HepG2 (cell line): ENCODE results near the gene SKI. TPM values are rescaled to one million over a fixed set of nuclear protein-coding genes. Genes with fewer than 3 reads are reported as not detected.

Experiments
- ATAC-seq: fragments of 200-7000 bp; cut with Tn5 transposase; 3 replicates; pipeline ENCODE4 v1.9.1; 2020; ENCODE audit warnings: mild to moderate bottlenecking, moderate library complexity
- BruUV-seq: library from RNA; stranded (reverse); fragments of 400-500 nt; replicated peaks from 2 replicates; lab custom pipeline; 2021; lab: Mats Ljungman, UMichigan
- CTCF ChIA-PET: fragments of 300-600 bp; formaldehyde crosslinking; extraction: SDS; loops from one replicate; lab custom pipeline; 2021; ENCODE audit warnings: low total read pairs, inconsistent platforms, low intra/inter-chr PET ratio; lab: Yijun Ruan, JAX
- POLR2A ChIA-PET: fragments of 350-600 bp; sonication (Branson Sonifier 250); formaldehyde crosslinking; loops from one replicate; lab custom pipeline; 2020; ENCODE audit warnings: antibody characterized with exemption, inconsistent platforms; lab: Yijun Ruan, JAX
- DNase-seq: peaks from one replicate; pipeline ENCODE4 v3.0.0-alpha.2; 2015; ENCODE audit warnings: low spot score
- FAIRE-seq: peaks from 3 replicates; lab custom pipeline; 2011; peaks lifted over from hg19 to GRCh38; lab: Jason Lieb, UNC
- H2AFZ ChIP-seq: one replicate; pipeline ENCODE4 v1.6.1; 2011; ENCODE audit warnings: low read length, inconsistent platforms
- H3K27ac ChIP-seq: fragments of 300-600 bp; 3 replicates; pipeline ENCODE4 v1.8.0; 2011; ENCODE audit warnings: mixed run types, mild to moderate bottlenecking, mixed read lengths, low read length, inconsistent platforms; ENCODE audit not compliant: insufficient read depth; ENCODE audit errors: extremely low read length
- H3K27me3 ChIP-seq, 2 experiments: fragments of 200-600 bp in 1 of 2; 2 replicates in 1 of 2; 3 replicates in 1 of 2; pipeline versions ENCODE4 v1.6.0 to v1.8.0; 2011; ENCODE audit warnings: low read length in 2 of 2, mild to moderate bottlenecking in 2 of 2, moderate library complexity in 2 of 2, inconsistent platforms in 1 of 2; ENCODE audit not compliant: insufficient read depth in 2 of 2, control insufficient read depth in 1 of 2
- H3K36me3 ChIP-seq, 2 experiments: fragments of 200-600 bp in 1 of 2; replicated peaks in 1 of 2; 2 replicates in 1 of 2; 3 replicates in 1 of 2; pipeline versions ENCODE4 v1.5.1 to v1.8.0; 2011; ENCODE audit warnings: low read length in 2 of 2, inconsistent platforms in 1 of 2; ENCODE audit not compliant: insufficient read depth in 2 of 2, control insufficient read depth in 1 of 2
- H3K4me1 ChIP-seq: 2 replicates; pipeline ENCODE4 v1.5.1; 2012; ENCODE audit warnings: low read length, inconsistent platforms; ENCODE audit not compliant: insufficient read depth
- H3K4me2 ChIP-seq: 2 replicates; pipeline ENCODE4 v1.6.0; 2011; ENCODE audit warnings: low read depth, low read length, inconsistent platforms
- H3K4me3 ChIP-seq, 3 experiments: fragments of 200-600 bp in 1 of 3; sonication (generic), shearing (Covaris generic) in 1 of 3; replicated peaks in 1 of 3; 2 replicates each; pipeline ENCODE4 v1.5.1; 2011 to 2016; ENCODE audit warnings: low read length in 3 of 3, inconsistent platforms in 2 of 3, low read depth in 2 of 3, mild to moderate bottlenecking in 2 of 3, control low read depth in 1 of 3, mixed read lengths in 1 of 3; ENCODE audit not compliant: insufficient read depth in 1 of 3
- H3K79me2 ChIP-seq: one replicate; pipeline ENCODE4 v1.6.1; 2011; ENCODE audit warnings: low read length, inconsistent platforms; ENCODE audit not compliant: insufficient read depth
- H3K9ac ChIP-seq: 2 replicates; pipeline ENCODE4 v1.6.0; 2011; ENCODE audit warnings: mild to moderate bottlenecking, low read depth, low read length, inconsistent platforms; ENCODE audit not compliant: insufficient read depth
- H3K9me3 ChIP-seq: 2 replicates; pipeline ENCODE4 v1.5.1; 2012; ENCODE audit warnings: mild to moderate bottlenecking, low read length
- H4K20me1 ChIP-seq: 2 replicates; pipeline ENCODE4 v1.6.0; 2011; ENCODE audit warnings: inconsistent platforms, mild to moderate bottlenecking, low read length, moderate library complexity; ENCODE audit not compliant: insufficient read depth
- ATAD3A ChIP-seq: sonication (generic); formaldehyde crosslinking; IDR thresholded peaks from 2 replicates; pipeline ENCODE4 v1.4.0; 2020; ENCODE audit warnings: missing genetic modification reagents
- DNMT1 ChIP-seq: sonication (generic); formaldehyde crosslinking; IDR thresholded peaks from 2 replicates; pipeline ENCODE4 v1.5.1; 2020; ENCODE audit warnings: mild to moderate bottlenecking, missing genetic modification reagents
- EEA1 ChIP-seq: sonication (generic); formaldehyde crosslinking; IDR thresholded peaks from 2 replicates; pipeline ENCODE4 v1.5.1; 2020; ENCODE audit warnings: mild to moderate bottlenecking, missing genetic modification reagents, borderline replicate concordance
- HHEX ChIP-seq: IDR thresholded peaks from 2 replicates; pipeline ENCODE4 v1.6.1; 2016; ENCODE audit warnings: control low read depth
- IKZF1 ChIP-seq: fragments of 450-650 bp; IDR thresholded peaks from 2 replicates; pipeline ENCODE4 v1.7.1; 2016
- PHF21A ChIP-seq: sonication (generic); formaldehyde crosslinking; IDR thresholded peaks from 2 replicates; pipeline ENCODE4 v1.5.0; 2020; ENCODE audit warnings: mild to moderate bottlenecking, missing genetic modification reagents
- POLR2AphosphoS5 ChIP-seq: IDR thresholded peaks from 2 replicates; pipeline ENCODE4 v1.6.1; 2012; ENCODE audit warnings: low read depth, low read length
- SIX4 ChIP-seq: sonication (generic); formaldehyde crosslinking; IDR thresholded peaks from 2 replicates; pipeline ENCODE4 v1.4.0; 2020; ENCODE audit warnings: missing genetic modification reagents
- TCF7 ChIP-seq: sonication (generic); IDR thresholded peaks from 2 replicates; pipeline ENCODE4 v1.6.1; 2016; ENCODE audit warnings: antibody characterized with exemption, low read depth
- TOE1 ChIP-seq: sonication (generic); formaldehyde crosslinking; IDR thresholded peaks from 2 replicates; pipeline ENCODE4 v1.4.0; 2020; ENCODE audit warnings: mild to moderate bottlenecking, missing genetic modification reagents
- TRIM22 ChIP-seq: fragments of 450-650 bp; IDR thresholded peaks from 2 replicates; pipeline ENCODE4 v1.6.1; 2017
- ZBTB8A ChIP-seq: sonication (generic); formaldehyde crosslinking; IDR thresholded peaks from 2 replicates; pipeline ENCODE4 v1.4.0; 2020; ENCODE audit warnings: mild to moderate bottlenecking, low read depth, missing genetic modification reagents, borderline replicate concordance
- ZFP91 ChIP-seq: sonication (generic); formaldehyde crosslinking; IDR thresholded peaks from 2 replicates; pipeline ENCODE4 v1.9.0; 2022; ENCODE audit warnings: missing genetic modification reagents, mild to moderate bottlenecking, borderline replicate concordance
- ZMYM3 ChIP-seq: sonication (generic); formaldehyde crosslinking; IDR thresholded peaks from 2 replicates; pipeline ENCODE4 v1.5.1; 2020; ENCODE audit warnings: mild to moderate bottlenecking, missing genetic modification reagents
- ZNF329 ChIP-seq: sonication (generic); formaldehyde crosslinking; IDR thresholded peaks from 2 replicates; pipeline ENCODE4 v1.9.0; 2021; ENCODE audit warnings: low read depth, mild to moderate bottlenecking, missing genetic modification reagents
- ZNF570 ChIP-seq: sonication (generic); formaldehyde crosslinking; IDR thresholded peaks from 2 replicates; pipeline ENCODE4 v1.4.0; 2020; ENCODE audit warnings: mild to moderate bottlenecking, missing genetic modification reagents, borderline replicate concordance
- ZNF616 ChIP-seq: sonication (generic); formaldehyde crosslinking; IDR thresholded peaks from 2 replicates; pipeline ENCODE4 v1.5.0; 2020; ENCODE audit warnings: low read depth, mild to moderate bottlenecking, missing genetic modification reagents
- ZNF761 ChIP-seq: sonication (generic); formaldehyde crosslinking; conservative IDR thresholded peaks from 2 replicates; pipeline ENCODE4 v1.4.0; 2020; ENCODE audit warnings: mild to moderate bottlenecking, missing genetic modification reagents
- ZNF770 ChIP-seq: sonication (generic); formaldehyde crosslinking; IDR thresholded peaks from 2 replicates; pipeline ENCODE4 v1.5.0; 2020; ENCODE audit warnings: mild to moderate bottlenecking, missing genetic modification reagents
- ZNF841 ChIP-seq: sonication (generic); formaldehyde crosslinking; IDR thresholded peaks from 2 replicates; pipeline ENCODE4 v1.8.1; 2023; ENCODE audit warnings: missing genetic modification reagents, borderline replicate concordance
- WGBS: methylation state at CpG from one replicate; pipeline ENCODE4 v1.1.6; 2017; ENCODE audit warnings: low lambda C conversion rate; 5-methylcytosine and 5-hydroxymethylcytosine counted together
- in situ Hi-C: cut with HindIII; loops from 2 replicates; pipeline ENCODE4 v1.10.0; 2017; ENCODE audit warnings: low pct_unique_long_range_greater_than_20kb; ENCODE audit not compliant: extremely low pct_ligation_motif_present
- intact Hi-C: fragments of 100-400 bp; cut with micrococcal nuclease; formaldehyde crosslinking; loops from one replicate; pipeline ENCODE4 v1.10.0; 2022; ENCODE audit not compliant: unreplicated experiment
- polyA plus RNA-seq, 8 experiments: library from polyadenylated mRNA; depleted of rRNA in 3 of 8; stranded (reverse) in 7 of 8; unstranded in 1 of 8; fragments of >200 nt; fragmentation: Illumina TruSeq in 4 of 8; extraction: Trizol in 4 of 8; gene quantifications; 2 replicates each; pipeline versions ENCODE4 v1.2.1 to v1.2.3, GENCODE V29; 2011 to 2016; ENCODE audit warnings: low read depth in 4 of 8, missing spikeins in 1 of 8, mixed read lengths in 1 of 8; ENCODE audit not compliant: insufficient read depth in 1 of 8
- total RNA-seq, 5 experiments: library from RNA; depleted of rRNA; stranded (reverse); fragments of >200 nt; fragmentation: Illumina TruSeq; extraction: Trizol; gene quantifications; 2 replicates each; pipeline ENCODE4 v1.2.3, GENCODE V29; 2016; ENCODE audit warnings: low read depth in 1 of 5

SKI gene
- total and polyA plus RNA-seq, 2 of the 13 experiments (the other 11 are each of a cell fraction or from before 2014, with no cell fraction given), result 4.7 to 6.9 TPM

GRCh38 chr1:2258122-2258681 lies 30.1 kb downstream of the SKI start:
- DNase-seq, result no peak
- Histone ChIP-seq H3K9me3 (no peaks in the 10 kb centered on the region), H2AFZ (no peak overlapping the region), H3K79me2 (peaks cover 98% of the 10 kb centered on the region), H3K4me2 (no peak overlapping the region), H3K9ac (no peak overlapping the region), H3K27ac (no peak overlapping the region), H3K36me3 (peaks cover 5 to 6% of the 10 kb centered on the region in 2 experiments; a peak in 4 of 5 replicates), H3K4me1 (peaks cover 74% of the 10 kb centered on the region), H3K27me3 (no peaks in the 10 kb centered on the region), H3K4me3 (no peak overlapping the region), H4K20me1 (peaks cover 55% of the 10 kb centered on the region)
- in situ Hi-C loops, result no loop called here
- no peak for FAIRE-seq
- no TSS peak for BruUV-seq
- 87% methylated on average over 13 of the region's 13 CpGs for WGBS
- TF ChIP-seq ZNF761 (CRISPR knock-in tag) (no peak), IKZF1 (no peak), DNMT1 (CRISPR knock-in tag) (no peak), TOE1 (CRISPR knock-in tag) (no peak), SIX4 (CRISPR knock-in tag) (no peak), ZNF770 (CRISPR knock-in tag) (no peak), ZNF616 (CRISPR knock-in tag) (no peak), TRIM22 (no peak), PHF21A (CRISPR knock-in tag) (no peak), ZFP91 (CRISPR knock-in tag) (no peak), ZBTB8A (CRISPR knock-in tag) (no peak), TCF7 (no peak), ATAD3A (CRISPR knock-in tag) (no peak), ZNF570 (CRISPR knock-in tag) (no peak), EEA1 (CRISPR knock-in tag) (no peak), POLR2AphosphoS5 (no peak), ZNF329 (no peak), ZMYM3 (CRISPR knock-in tag) (no peak), HHEX (CRISPR knock-in tag) (no peak), ZNF841 (CRISPR knock-in tag) (no peak)
- intact Hi-C loops, result no loop called here
- ATAC-seq, result no peak
- POLR2A ChIA-PET, result no interaction called here
- CTCF ChIA-PET, result no interaction called here
